Measurements from ENCODE around the gene CALN1.

The CALN1 gene

DNA sequence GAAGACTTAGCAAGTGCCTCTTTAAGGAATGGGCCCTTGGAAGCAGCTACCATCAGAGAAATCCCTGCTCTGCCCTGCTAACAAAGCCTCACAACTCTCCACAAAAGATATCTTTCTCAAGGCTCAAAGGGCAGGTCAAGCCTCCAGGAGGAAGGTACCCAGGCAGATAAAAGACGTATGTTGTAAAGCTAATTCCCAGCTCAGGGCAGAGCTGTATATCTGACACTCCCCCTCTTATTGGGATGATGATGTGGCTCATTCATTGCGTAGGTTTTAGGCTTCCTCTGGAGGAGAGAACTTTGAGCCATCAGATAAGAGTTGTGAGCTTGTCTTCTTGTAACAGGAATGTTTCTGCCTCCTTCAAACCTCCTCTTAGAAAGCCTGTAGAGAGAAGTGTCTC lies 145.4 kb downstream of the CALN1 start:
- H2AK5ac ChIP-seq (ENCODE audit: low read depth, low read length), result no peak overlapping the region
- H3K27ac ChIP-seq (replicated peaks; ENCODE audit: low read length), result peak overlapping the region; percentile 31
- no peak overlapping the region for H3K4me3 ChIP-seq (ENCODE audit: low read length in 2 of 2)
- no peak overlapping the region for H3K18ac ChIP-seq (ENCODE audit: low read length)
- H3K14ac ChIP-seq (ENCODE audit: low read length), result no peak overlapping the region
- no peaks in the 10 kb centered on the region for H3K79me1 ChIP-seq (ENCODE audit: low read depth, low read length)
- no peaks in the 10 kb centered on the region for H3K27me3 ChIP-seq (ENCODE audit: control insufficient read depth in 3 of 3, insufficient read depth in 3 of 3, low read depth in 1 of 3, low read length in 3 of 3)
- no peak overlapping the region for H3K23ac ChIP-seq (ENCODE audit: low read depth, low read length, poor library complexity)
- H4K8ac ChIP-seq (ENCODE audit: low read depth, low read length), result no peak overlapping the region
- no peak overlapping the region for H4K91ac ChIP-seq (ENCODE audit: low read depth, low read length, poor library complexity)
- DNase-seq (ENCODE audit: low spot score), result peak; percentile 24
- H2BK5ac ChIP-seq (ENCODE audit: low read length), result no peak overlapping the region
- no peak overlapping the region for H3K4ac ChIP-seq (ENCODE audit: low read length)
- H3K4me1 ChIP-seq (ENCODE audit: control insufficient read depth in 2 of 2, insufficient read depth in 1 of 2, low read depth in 1 of 2, low read length in 2 of 2), result peaks cover 0 to 17% of the 10 kb centered on the region in 2 donors
- H2BK12ac ChIP-seq (ENCODE audit: low read length), result no peak overlapping the region
- no peak overlapping the region for H3K4me2 ChIP-seq (ENCODE audit: insufficient read depth, low read length, poor library complexity, severe bottlenecking)
- no peak overlapping the region for H2BK120ac ChIP-seq (ENCODE audit: low read depth, low read length)
- H3K9me3 ChIP-seq (replicated peaks in 1 of 2; ENCODE audit: control insufficient read depth in 2 of 2, insufficient read depth in 1 of 2, low read depth in 1 of 2, low read length in 2 of 2), result no peaks in the 10 kb centered on the region
- H3K9ac ChIP-seq (ENCODE audit: low read depth, low read length, poor library complexity), result no peak overlapping the region
- H2BK15ac ChIP-seq (ENCODE audit: low read length), result no peak overlapping the region
- H3K36me3 ChIP-seq (replicated peaks in 1 of 2; ENCODE audit: control insufficient read depth in 2 of 2, insufficient read depth in 2 of 2, low read length in 2 of 2), result no peaks in the 10 kb centered on the region
- no CpG with 5 or more reads among the region's 2 CpGs for WGBS, 2 donors (ENCODE audit: extremely low coverage in 2 of 2, insufficient read length in 2 of 2, insufficient replicate concordance in 1 of 2)
- no peak overlapping the region for H2AFZ ChIP-seq (ENCODE audit: low read length)

DNA sequence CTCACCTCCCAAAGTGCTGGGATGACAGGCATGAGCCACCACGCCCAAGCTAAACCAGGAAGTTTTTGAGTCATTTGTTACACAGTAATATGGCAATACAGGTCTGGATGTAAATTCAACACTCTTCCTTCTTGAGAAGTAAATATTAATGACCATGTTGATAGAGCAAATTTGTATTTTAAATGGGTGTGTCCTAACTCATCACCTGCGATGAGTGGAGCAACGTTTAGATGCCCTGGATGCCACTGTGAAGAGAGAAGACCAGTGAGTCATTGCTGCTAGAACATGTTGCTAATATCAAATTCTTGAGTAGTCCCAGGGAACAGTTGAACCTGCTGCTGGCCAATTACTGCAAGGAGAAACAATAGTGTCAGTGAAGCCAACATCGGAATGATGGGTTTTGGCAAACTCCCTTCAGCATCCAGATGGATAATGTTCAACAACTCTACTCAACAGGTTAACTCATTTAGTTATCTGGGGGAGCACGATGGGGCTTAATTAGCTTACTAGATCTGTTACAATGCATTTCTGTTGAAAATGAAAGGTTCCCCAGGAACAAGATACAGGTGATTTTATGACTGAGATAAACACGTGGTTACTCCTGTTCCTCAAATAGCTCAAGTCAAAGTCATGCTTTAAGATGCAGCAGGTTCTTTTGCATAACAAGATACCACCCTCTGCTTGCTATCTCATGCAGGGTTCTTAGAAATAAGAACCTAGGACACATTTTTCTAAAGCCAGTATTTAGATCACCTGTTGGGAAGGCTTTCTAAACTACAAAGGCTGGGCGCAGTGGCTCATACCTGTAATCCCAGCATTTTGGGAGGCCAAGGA lies 146.8 kb downstream of the CALN1 start:
- no peak overlapping the region for H3K4ac ChIP-seq (ENCODE audit: low read length)
- H2BK120ac ChIP-seq (ENCODE audit: low read depth, low read length), result no peak overlapping the region
- no peak overlapping the region for H2BK5ac ChIP-seq (ENCODE audit: low read length)
- no peak overlapping the region for H2BK15ac ChIP-seq (ENCODE audit: low read length)
- H2AK5ac ChIP-seq (ENCODE audit: low read depth, low read length), result no peak overlapping the region
- no peaks in the 10 kb centered on the region for H3K9me3 ChIP-seq (replicated peaks in 1 of 2; ENCODE audit: control insufficient read depth in 2 of 2, insufficient read depth in 1 of 2, low read depth in 1 of 2, low read length in 2 of 2)
- no peak overlapping the region for H3K4me3 ChIP-seq (ENCODE audit: low read length in 2 of 2)
- no peak overlapping the region for H2AFZ ChIP-seq (ENCODE audit: low read length)
- H2BK12ac ChIP-seq (ENCODE audit: low read length), result no peak overlapping the region
- no CpG with 5 or more reads among the region's 7 CpGs for WGBS, 2 donors (ENCODE audit: extremely low coverage in 2 of 2, insufficient read length in 2 of 2, insufficient replicate concordance in 1 of 2)
- H3K9ac ChIP-seq (ENCODE audit: low read depth, low read length, poor library complexity), result no peak overlapping the region
- H4K91ac ChIP-seq (ENCODE audit: low read depth, low read length, poor library complexity), result no peak overlapping the region
- peaks cover 0 to 17% of the 10 kb centered on the region in 2 donors for H3K4me1 ChIP-seq (ENCODE audit: control insufficient read depth in 2 of 2, insufficient read depth in 1 of 2, low read depth in 1 of 2, low read length in 2 of 2)
- no peaks in the 10 kb centered on the region for H3K36me3 ChIP-seq (replicated peaks in 1 of 2; ENCODE audit: control insufficient read depth in 2 of 2, insufficient read depth in 2 of 2, low read length in 2 of 2)
- DNase-seq (ENCODE audit: low spot score), result no peak
- no peak overlapping the region for H3K4me2 ChIP-seq (ENCODE audit: insufficient read depth, low read length, poor library complexity, severe bottlenecking)
- no peak overlapping the region for H4K8ac ChIP-seq (ENCODE audit: low read depth, low read length)
- H3K27me3 ChIP-seq (ENCODE audit: control insufficient read depth in 3 of 3, insufficient read depth in 3 of 3, low read depth in 1 of 3, low read length in 3 of 3), result no peaks in the 10 kb centered on the region
- no peak overlapping the region for H3K23ac ChIP-seq (ENCODE audit: low read depth, low read length, poor library complexity)
- H3K27ac ChIP-seq (replicated peaks; ENCODE audit: low read length), result no peak overlapping the region
- H3K79me1 ChIP-seq (ENCODE audit: low read depth, low read length), result no peaks in the 10 kb centered on the region
- no peak overlapping the region for H3K14ac ChIP-seq (ENCODE audit: low read length)
- no peak overlapping the region for H3K18ac ChIP-seq (ENCODE audit: low read length)

DNA sequence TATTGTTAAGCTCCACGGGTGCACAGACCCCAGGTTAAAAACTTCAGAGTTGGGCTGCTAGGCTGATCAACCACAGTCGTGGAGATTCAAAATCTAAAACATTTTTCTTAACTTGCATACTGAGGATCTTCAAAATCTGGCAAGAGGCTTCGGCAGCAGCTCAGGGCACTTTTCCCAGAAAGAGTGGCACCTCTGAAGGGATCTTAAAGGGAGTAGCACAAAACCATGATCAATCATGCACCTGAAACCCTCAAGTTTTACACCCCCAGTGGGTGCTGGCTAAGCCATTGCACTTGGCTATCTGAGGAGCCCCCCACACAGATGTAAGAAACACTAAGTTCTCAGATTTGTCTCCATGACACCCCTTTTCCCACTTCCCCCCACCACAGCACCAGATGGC lies 151.7 kb downstream of the CALN1 start:
- no peak overlapping the region for H3K23ac ChIP-seq (ENCODE audit: low read depth, low read length, poor library complexity)
- no CpG with 5 or more reads among the region's 3 CpGs for WGBS, 2 donors (ENCODE audit: extremely low coverage in 2 of 2, insufficient read length in 2 of 2, insufficient replicate concordance in 1 of 2)

DNA sequence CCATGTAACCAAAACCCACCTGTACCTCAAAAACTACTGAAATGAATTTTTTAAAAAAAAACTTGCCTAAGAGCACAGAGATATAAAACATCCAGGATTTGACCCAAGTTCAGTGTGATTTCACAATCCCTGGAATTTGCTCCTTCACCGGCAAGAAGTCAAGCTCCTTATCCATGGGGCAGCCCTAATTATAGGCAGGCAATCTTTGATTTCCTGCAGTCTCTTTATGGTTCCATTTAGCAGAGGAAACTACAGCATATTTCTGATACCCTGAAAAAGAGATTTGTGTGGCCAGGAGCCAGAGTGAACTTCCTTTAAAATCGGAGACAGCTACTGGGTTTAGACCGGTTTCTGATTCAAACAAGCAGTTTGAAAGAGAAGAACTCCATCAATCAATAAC lies 154.1 kb downstream of the CALN1 start:
- WGBS, 2 donors (ENCODE audit: extremely low coverage in 2 of 2, insufficient read length in 2 of 2, insufficient replicate concordance in 1 of 2), result no CpG with 5 or more reads among the region's 3 CpGs
- Histone ChIP-seq H3K9ac (ENCODE audit: low read depth, low read length, poor library complexity) (no peak overlapping the region), H3K4ac (ENCODE audit: low read length) (no peak overlapping the region)

More for the DNA sequence above, 151.7 kb downstream of the CALN1 start:
- no peaks in the 10 kb centered on the region for H3K36me3 ChIP-seq (replicated peaks in 1 of 2; ENCODE audit: control insufficient read depth in 2 of 2, insufficient read depth in 2 of 2, low read length in 2 of 2)
- no peak overlapping the region for H3K9ac ChIP-seq (ENCODE audit: low read depth, low read length, poor library complexity)
- H3K4me2 ChIP-seq (ENCODE audit: insufficient read depth, low read length, poor library complexity, severe bottlenecking), result no peak overlapping the region
- no peak for DNase-seq (ENCODE audit: low spot score)
- no peaks in the 10 kb centered on the region for H3K9me3 ChIP-seq (replicated peaks in 1 of 2; ENCODE audit: control insufficient read depth in 2 of 2, insufficient read depth in 1 of 2, low read depth in 1 of 2, low read length in 2 of 2)
- no peak overlapping the region for H3K27ac ChIP-seq (replicated peaks; ENCODE audit: low read length)
- H2BK5ac ChIP-seq (ENCODE audit: low read length), result no peak overlapping the region
- H2BK12ac ChIP-seq (ENCODE audit: low read length), result no peak overlapping the region
- no peak overlapping the region for H3K4me3 ChIP-seq (ENCODE audit: low read length in 2 of 2)
- H4K8ac ChIP-seq (ENCODE audit: low read depth, low read length), result no peak overlapping the region
- H2BK120ac ChIP-seq (ENCODE audit: low read depth, low read length), result no peak overlapping the region
- H2AFZ ChIP-seq (ENCODE audit: low read length), result no peak overlapping the region
- H3K4ac ChIP-seq (ENCODE audit: low read length), result no peak overlapping the region
- H4K91ac ChIP-seq (ENCODE audit: low read depth, low read length, poor library complexity), result no peak overlapping the region
- H2AK5ac ChIP-seq (ENCODE audit: low read depth, low read length), result no peak overlapping the region
- no peak overlapping the region for H3K18ac ChIP-seq (ENCODE audit: low read length)
- peaks cover 0 to 2% of the 10 kb centered on the region in 2 donors for H3K4me1 ChIP-seq (ENCODE audit: control insufficient read depth in 2 of 2, insufficient read depth in 1 of 2, low read depth in 1 of 2, low read length in 2 of 2)
- H3K14ac ChIP-seq (ENCODE audit: low read length), result no peak overlapping the region
- H3K79me1 ChIP-seq (ENCODE audit: low read depth, low read length), result no peaks in the 10 kb centered on the region
- no peak overlapping the region for H2BK15ac ChIP-seq (ENCODE audit: low read length)
- no peaks in the 10 kb centered on the region for H3K27me3 ChIP-seq (ENCODE audit: control insufficient read depth in 3 of 3, insufficient read depth in 3 of 3, low read depth in 1 of 3, low read length in 3 of 3)

More for the DNA sequence above, 154.1 kb downstream of the CALN1 start:
- Histone ChIP-seq H3K27ac (replicated peaks; ENCODE audit: low read length) (no peak overlapping the region), H2BK120ac (ENCODE audit: low read depth, low read length) (no peak overlapping the region), H3K9me3 (replicated peaks in 1 of 2; ENCODE audit: control insufficient read depth in 2 of 2, insufficient read depth in 1 of 2, low read depth in 1 of 2, low read length in 2 of 2) (no peaks in the 10 kb centered on the region), H3K14ac (ENCODE audit: low read length) (no peak overlapping the region), H4K8ac (ENCODE audit: low read depth, low read length) (no peak overlapping the region), H2BK15ac (ENCODE audit: low read length) (no peak overlapping the region), H2BK5ac (ENCODE audit: low read length) (no peak overlapping the region), H2AK5ac (ENCODE audit: low read depth, low read length) (no peak overlapping the region), H3K4me2 (ENCODE audit: insufficient read depth, low read length, poor library complexity, severe bottlenecking) (no peak overlapping the region), H3K4me3 (ENCODE audit: low read length in 2 of 2) (no peak overlapping the region), H2BK12ac (ENCODE audit: low read length) (no peak overlapping the region), H3K18ac (ENCODE audit: low read length) (no peak overlapping the region), H4K91ac (ENCODE audit: low read depth, low read length, poor library complexity) (no peak overlapping the region), H2AFZ (ENCODE audit: low read length) (no peak overlapping the region), H3K27me3 (ENCODE audit: control insufficient read depth in 3 of 3, insufficient read depth in 3 of 3, low read depth in 1 of 3, low read length in 3 of 3) (no peaks in the 10 kb centered on the region), H3K79me1 (ENCODE audit: low read depth, low read length) (no peaks in the 10 kb centered on the region), H3K23ac (ENCODE audit: low read depth, low read length, poor library complexity) (no peak overlapping the region), H3K36me3 (replicated peaks in 1 of 2; ENCODE audit: control insufficient read depth in 2 of 2, insufficient read depth in 2 of 2, low read length in 2 of 2) (no peaks in the 10 kb centered on the region), H3K4me1 (ENCODE audit: control insufficient read depth in 2 of 2, insufficient read depth in 1 of 2, low read depth in 1 of 2, low read length in 2 of 2) (no peaks in the 10 kb centered on the region)
- DNase-seq (ENCODE audit: low spot score), result no peak
